Activated CD8-positive, alpha-beta memory T cell treated with anti-CD3 and anti-CD28 coated beads, Interleukin-2, amount 10 ng/mL, durations not matched to agents 7 days and 5 days (primary cell): ENCODE results near the gene FAM221B. TPM values are rescaled to one million over a fixed set of nuclear protein-coding genes. Genes with fewer than 3 reads are reported as not detected.

Experiments
- ATAC-seq: fragments of 150-1000 bp; cut with Tn5 transposase; one replicate; pipeline ENCODE4 v1.10.0; 2021; ENCODE audit warnings: moderate library complexity
- CTCF ChIA-PET: fragments of 350-600 bp; sonication (Branson Sonifier 250); formaldehyde crosslinking; loops from one replicate; lab custom pipeline; 2021; ENCODE audit warnings: antibody characterized with exemption; lab: Charles Lee
- DNase-seq: peaks from one replicate; pipeline ENCODE4 v3.0.0-alpha.2; 2020
- H3K27ac Mint-ChIP-seq: one replicate; pipeline ENCODE4 v1.8.0; 2021; ENCODE audit warnings: mild to moderate bottlenecking, mixed read lengths
- H3K27me3 Mint-ChIP-seq: one replicate; pipeline ENCODE4 v1.8.0; 2021; ENCODE audit warnings: mixed read lengths
- H3K36me3 Mint-ChIP-seq: one replicate; pipeline ENCODE4 v1.8.0; 2021; ENCODE audit warnings: mild to moderate bottlenecking, mixed read lengths
- H3K4me1 Mint-ChIP-seq: one replicate; pipeline ENCODE4 v1.8.0; 2021; ENCODE audit warnings: mixed read lengths
- H3K4me3 Mint-ChIP-seq: one replicate; pipeline ENCODE4 v1.8.0; 2021; ENCODE audit warnings: mild to moderate bottlenecking, moderate library complexity, mixed read lengths
- H3K9me3 Mint-ChIP-seq: one replicate; pipeline ENCODE4 v1.8.0; 2022; ENCODE audit warnings: low read depth, mixed read lengths
- total RNA-seq, 2 experiments: library from RNA; stranded (reverse); gene quantifications; one replicate each; pipeline ENCODE4 v1.2.3, GENCODE V29; 2021

Gene FAM221B
- total RNA-seq, 2 experiments from 2014 or later, result not detected

DNA sequence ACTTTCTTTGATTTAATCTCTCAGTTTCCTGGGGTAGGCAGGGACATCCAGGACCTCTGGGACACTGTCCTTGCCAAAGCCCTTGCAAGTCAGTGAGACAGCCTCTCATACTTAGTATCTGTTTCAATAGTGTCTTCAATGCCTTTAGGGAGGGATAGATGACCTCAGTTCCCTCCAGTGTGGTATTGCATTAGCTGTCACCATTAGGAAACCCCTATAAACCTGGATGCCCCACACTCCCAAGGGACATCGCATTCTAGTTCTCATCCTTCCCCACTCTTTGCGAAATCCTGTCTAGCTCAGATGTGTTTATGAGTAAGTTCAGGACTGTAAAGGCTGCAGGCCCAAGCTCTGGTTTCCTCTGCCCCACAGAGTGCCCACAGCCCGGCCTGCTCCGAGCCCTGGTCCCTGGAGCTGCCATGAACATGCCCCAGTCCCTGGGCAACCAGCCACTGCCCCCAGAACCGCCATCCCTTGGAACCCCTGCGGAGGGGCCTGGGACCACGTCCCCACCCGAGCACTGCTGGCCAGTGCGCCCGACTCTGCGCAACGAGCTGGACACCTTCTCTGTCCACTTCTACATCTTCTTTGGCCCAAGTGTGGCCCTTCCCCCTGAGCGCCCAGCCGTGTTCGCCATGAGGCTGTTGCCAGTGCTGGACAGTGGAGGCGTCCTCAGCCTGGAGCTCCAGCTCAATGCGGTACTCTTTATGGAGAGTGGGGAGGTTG, 13.7 kb upstream of the FAM221B start:
- Mint-ChIP-seq H3K27me3 (no peaks in the 10 kb centered on the region), H3K4me3 (no peak overlapping the region), H3K36me3 (no peaks in the 10 kb centered on the region), H3K9me3 (no peaks in the 10 kb centered on the region), H3K27ac (no peak overlapping the region), H3K4me1 (peaks cover 22% of the 10 kb centered on the region)
- CTCF ChIA-PET, result interaction anchor here (1.3 to 1.5 kb wide), 2 partner anchors 40 to 181 kb away, joined by 4 to 5 read pairs; no protein-coding TSS in a partner anchor
- no peak for ATAC-seq
- DNase-seq, result no peak

DNA sequence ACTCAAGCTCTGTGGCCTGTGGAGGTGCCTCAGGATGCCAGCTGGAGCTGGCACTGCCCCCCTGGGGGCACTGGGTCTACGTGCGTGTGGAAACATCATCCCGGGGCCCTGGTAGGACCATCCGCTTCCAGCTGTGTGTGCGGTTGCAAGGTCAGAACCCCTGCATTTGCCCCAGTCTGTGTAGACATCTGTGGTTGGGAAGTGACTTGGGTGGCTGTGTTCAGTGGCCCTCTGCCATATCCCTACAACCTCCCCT, 13.0 kb upstream of the FAM221B start:
- ATAC-seq, result no peak

DNA sequence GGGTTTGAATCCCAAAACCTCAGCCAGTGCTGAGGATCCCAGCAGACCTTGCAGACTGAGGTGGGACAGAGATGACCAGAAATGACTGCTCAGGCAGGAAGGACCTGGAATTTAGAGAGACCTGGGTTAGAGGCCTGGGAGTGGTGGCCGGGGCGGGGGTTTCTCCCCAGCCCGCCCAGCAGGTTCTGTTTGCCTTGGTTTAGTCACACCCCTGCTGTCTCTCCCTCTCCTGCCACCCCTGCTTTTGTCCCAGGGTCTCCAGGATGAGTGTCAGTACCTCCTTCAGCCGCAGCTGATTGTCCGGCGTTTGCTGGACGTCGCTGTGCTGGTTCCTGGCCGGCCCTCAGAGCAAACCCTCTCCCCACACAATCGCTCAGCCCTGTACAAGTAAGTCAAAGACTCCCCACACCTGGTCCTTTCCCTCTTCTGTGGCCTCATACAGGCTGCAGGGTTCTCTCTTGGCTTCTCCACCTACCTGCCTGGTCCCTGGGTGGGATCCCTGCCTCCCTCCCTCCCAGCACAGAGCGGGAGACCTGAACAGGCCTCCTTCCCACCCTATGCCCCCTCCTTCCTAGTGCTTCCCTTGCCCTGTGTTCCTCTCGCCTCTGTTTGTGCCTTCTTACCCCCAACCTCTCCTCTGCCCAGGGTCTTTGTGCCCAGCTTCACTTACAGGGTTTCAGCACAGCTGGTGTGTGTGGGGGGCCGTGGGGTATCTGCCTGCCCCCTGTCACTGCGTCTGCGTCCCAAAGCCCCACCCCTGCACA, 12.5 kb upstream of the FAM221B start:
- H3K9me3 Mint-ChIP-seq, result no peaks in the 10 kb centered on the region
- CTCF ChIA-PET, result interaction anchor here (1.6 kb wide), 1 partner anchor 10 kb away, joined by 5 read pairs; no protein-coding TSS in a partner anchor
- H3K4me3 Mint-ChIP-seq, result no peak overlapping the region
- DNase-seq (no peak), ATAC-seq (no peak)
- H3K27me3 Mint-ChIP-seq, result no peaks in the 10 kb centered on the region
- peaks cover 21% of the 10 kb centered on the region for H3K4me1 Mint-ChIP-seq
- H3K27ac Mint-ChIP-seq, result no peak overlapping the region
- H3K36me3 Mint-ChIP-seq, result no peaks in the 10 kb centered on the region

More for the DNA sequence above, 13.0 kb upstream of the FAM221B start:
- Mint-ChIP-seq H3K9me3 (no peaks in the 10 kb centered on the region), H3K4me3 (no peak overlapping the region), H3K27ac (no peak overlapping the region), H3K27me3 (no peaks in the 10 kb centered on the region), H3K36me3 (no peaks in the 10 kb centered on the region), H3K4me1 (peaks cover 21% of the 10 kb centered on the region)
- no peak for DNase-seq
- CTCF ChIA-PET, result interaction anchor here (1.5 kb wide), 1 partner anchor 181 kb away, joined by 5 read pairs; no protein-coding TSS in a partner anchor

DNA sequence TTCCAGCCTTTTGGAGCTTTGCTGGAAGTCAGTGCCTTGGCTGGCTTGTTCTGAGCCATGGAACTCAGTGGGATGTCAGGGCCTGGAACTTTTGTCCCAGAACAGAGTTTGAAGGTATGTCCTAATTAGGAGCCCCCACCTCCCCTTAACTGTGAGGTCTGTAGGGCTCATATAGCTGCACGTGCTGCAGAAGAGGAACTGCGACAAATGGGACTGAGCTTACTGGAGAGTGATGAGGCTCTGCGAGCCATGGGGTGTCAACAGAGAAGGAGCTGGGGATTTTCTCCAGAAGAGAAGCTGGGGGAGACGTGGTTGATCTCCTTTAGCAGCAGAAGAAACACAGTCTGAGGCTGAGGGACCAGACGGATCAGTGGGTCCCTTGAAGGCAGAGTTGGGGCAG, 11.4 kb upstream of the FAM221B start:
- Mint-ChIP-seq H3K4me1 (peaks cover 12% of the 10 kb centered on the region), H3K4me3 (no peak overlapping the region)

DNA sequence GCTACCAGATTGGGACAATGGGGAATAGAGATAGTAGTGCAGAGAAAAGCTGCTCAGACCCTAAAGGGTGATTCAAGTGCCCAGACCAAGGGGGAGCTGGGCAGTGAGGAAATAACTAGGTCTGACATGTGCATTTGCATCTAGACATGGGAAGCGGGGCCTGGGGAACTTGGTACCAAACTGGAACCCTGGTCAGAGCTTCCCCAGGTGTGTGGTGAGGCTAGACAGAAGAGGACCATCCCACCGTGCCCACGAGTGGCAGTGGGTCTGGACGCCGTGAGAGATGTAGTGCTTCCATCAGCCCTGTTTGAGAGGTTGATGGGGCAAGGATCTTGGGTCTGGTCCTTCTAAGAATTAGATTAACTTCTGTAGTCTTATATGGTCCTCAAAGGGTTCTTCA, 8.1 kb upstream of the FAM221B start:
- DNase-seq, result no peak
- Mint-ChIP-seq H3K27me3 (no peaks in the 10 kb centered on the region), H3K4me3 (no peak overlapping the region), H3K9me3 (no peaks in the 10 kb centered on the region), H3K4me1 (peaks cover 5% of the 10 kb centered on the region), H3K36me3 (no peaks in the 10 kb centered on the region), H3K27ac (no peak overlapping the region)
- CTCF ChIA-PET, result interaction anchor here (1.1 to 3.1 kb wide), 6 partner anchors 10 to 140 kb away, joined by 3 to 21 read pairs (median 6); partner anchors contain the start of gene SPAG8
- no peak for ATAC-seq

More for the DNA sequence above, 11.4 kb upstream of the FAM221B start:
- Mint-ChIP-seq H3K27me3 (no peaks in the 10 kb centered on the region), H3K36me3 (no peaks in the 10 kb centered on the region), H3K27ac (no peak overlapping the region), H3K9me3 (no peaks in the 10 kb centered on the region)
- CTCF ChIA-PET, result interaction anchor here (1.6 to 2.8 kb wide), 2 partner anchors 9 to 13 kb away, joined by 5 to 9 read pairs; no protein-coding TSS in a partner anchor
- no peak for ATAC-seq
- DNase-seq, result no peak

DNA sequence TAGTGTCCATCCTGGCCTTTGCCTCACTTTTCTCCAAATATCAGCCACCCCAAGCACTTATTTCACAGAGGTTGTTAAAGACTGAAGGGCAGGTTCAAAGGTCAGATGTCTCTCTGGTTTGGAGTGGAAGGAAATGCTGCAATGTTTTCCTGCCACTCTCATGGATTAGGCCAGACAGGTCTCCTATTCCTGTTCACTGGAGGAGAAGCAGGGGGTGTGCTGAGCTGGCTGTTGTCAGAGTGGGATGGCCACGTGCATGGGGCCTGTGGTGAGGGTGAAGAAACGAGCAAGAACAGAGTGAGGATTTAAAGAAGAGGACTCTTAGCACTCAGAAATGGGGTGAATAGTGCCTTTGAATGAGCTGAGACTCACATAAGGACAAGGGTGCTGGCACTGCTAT, 7.2 kb upstream of the FAM221B start:
- CTCF ChIA-PET, result interaction anchor here (0.6 to 3.1 kb wide), 13 partner anchors 9 to 178 kb away, joined by 3 to 21 read pairs (median 5); partner anchors contain the start of genes RMRP and SPAG8
- no peaks in the 10 kb centered on the region for H3K9me3 Mint-ChIP-seq
- H3K4me3 Mint-ChIP-seq, result no peak overlapping the region
- no peak for ATAC-seq
- peaks cover 5% of the 10 kb centered on the region for H3K4me1 Mint-ChIP-seq
- H3K36me3 Mint-ChIP-seq, result no peaks in the 10 kb centered on the region
- no peak overlapping the region for H3K27ac Mint-ChIP-seq
- H3K27me3 Mint-ChIP-seq, result no peaks in the 10 kb centered on the region
- no peak for DNase-seq

DNA sequence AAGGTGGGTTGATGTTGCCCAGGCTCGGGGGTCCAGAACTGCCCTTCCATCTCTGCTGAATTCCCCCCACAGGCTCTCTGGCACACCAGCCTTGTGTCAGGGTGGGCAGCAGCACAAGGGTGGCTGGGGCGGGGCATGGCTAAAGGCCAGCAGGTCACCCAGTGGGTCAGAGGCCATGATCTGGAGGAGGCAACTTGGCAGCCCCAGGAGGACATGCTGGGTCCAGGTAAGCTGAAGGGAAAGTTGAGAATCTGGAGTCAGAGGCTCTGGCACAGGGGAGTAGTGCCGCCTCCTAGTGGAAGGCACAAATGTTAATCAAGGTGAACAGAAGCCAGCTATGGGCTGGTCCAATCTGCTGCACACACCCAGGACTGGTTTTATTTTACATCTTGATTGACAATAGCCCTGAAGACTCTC, 6.7 kb upstream of the FAM221B start:
- peak; percentile 50 for ATAC-seq
- Mint-ChIP-seq H3K4me3 (no peak overlapping the region), H3K27me3 (no peaks in the 10 kb centered on the region), H3K9me3 (no peaks in the 10 kb centered on the region), H3K27ac (no peak overlapping the region), H3K36me3 (no peaks in the 10 kb centered on the region), H3K4me1 (peaks cover 5% of the 10 kb centered on the region)
- CTCF ChIA-PET, result interaction anchor here (0.6 to 3.1 kb wide), 13 partner anchors 9 to 178 kb away, joined by 3 to 21 read pairs (median 5); partner anchors contain the start of genes RMRP and SPAG8
- DNase-seq, result no peak

DNA sequence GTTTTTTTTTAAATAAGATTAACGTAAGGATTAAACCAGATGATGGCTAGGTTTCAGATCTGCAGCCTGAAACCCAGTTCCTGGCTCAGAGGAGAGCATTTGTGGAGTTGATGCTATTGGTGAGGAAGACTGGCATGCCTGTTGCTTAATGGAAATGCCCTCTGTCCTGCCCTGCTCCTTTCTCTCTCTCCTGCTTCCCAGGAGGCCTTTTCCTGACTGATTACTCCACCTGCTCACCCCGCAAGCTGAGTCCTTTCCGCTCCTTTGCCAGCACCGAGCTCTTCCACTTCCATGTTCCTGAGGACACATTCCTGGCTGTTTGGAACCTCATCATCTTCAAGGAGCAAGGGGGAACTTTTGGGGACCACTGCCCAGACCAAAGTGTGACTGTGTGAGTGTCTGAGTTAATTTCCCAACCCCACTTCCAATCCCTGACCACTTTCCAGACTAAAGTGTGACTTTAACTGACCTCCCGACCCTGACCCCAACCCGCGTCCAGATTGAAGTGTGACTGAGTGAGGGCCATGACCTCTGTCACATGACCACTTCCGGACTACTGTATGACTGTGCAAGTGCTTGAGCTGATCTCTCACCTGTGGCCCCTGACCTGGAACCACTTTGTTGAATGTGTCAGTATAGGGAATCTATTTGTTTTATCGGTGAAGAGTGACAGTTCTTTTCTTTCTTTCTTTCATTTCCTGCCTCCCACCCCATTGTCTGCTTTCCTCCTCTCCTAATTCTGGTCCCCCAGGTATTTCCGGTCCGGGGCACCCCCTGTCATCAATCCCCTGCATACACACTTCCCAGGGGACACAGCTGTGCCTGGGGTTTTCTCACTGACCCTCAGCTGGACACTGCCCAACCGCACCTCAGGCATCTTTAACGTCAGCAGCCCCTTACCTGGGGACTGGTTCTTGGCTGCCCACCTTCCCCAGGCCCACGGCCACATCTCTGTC, 6.0 kb upstream of the FAM221B start:
- Mint-ChIP-seq H3K27me3 (no peaks in the 10 kb centered on the region), H3K27ac (no peak overlapping the region), H3K36me3 (no peaks in the 10 kb centered on the region), H3K9me3 (no peaks in the 10 kb centered on the region), H3K4me3 (no peak overlapping the region), H3K4me1 (peaks cover 9% of the 10 kb centered on the region)
- no peak for ATAC-seq
- DNase-seq, result no peak
- CTCF ChIA-PET, result interaction anchor here (0.8 to 3.1 kb wide), 9 partner anchors 8 to 107 kb away, joined by 3 to 21 read pairs (median 7); partner anchors contain the start of gene SPAG8

DNA sequence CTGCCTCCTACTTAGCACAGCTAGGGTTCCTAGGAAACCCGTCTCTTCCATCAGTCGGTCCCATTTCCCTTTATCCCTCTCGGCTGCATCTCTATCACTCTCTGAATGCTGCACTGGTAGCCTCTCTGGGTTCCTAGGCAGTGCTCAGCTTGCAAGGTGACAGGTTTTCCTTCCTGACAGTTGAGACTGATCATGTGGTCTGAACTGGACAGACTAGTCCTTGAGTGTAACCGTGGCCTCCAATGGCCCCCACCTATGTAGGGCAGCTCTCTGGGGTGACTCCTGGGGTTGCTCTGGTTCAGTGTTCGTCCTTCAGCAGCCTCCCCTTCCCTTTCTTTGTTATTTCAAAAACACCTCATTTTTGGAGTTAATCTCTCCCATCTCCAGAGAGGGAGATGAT, 4.3 kb upstream of the FAM221B start:
- no peaks in the 10 kb centered on the region for H3K36me3 Mint-ChIP-seq
- no peak overlapping the region for H3K27ac Mint-ChIP-seq
- DNase-seq, result no peak
- peaks cover 17% of the 10 kb centered on the region for H3K4me1 Mint-ChIP-seq
- ATAC-seq, result no peak
- no peak overlapping the region for H3K4me3 Mint-ChIP-seq
- no peaks in the 10 kb centered on the region for H3K9me3 Mint-ChIP-seq
- no peaks in the 10 kb centered on the region for H3K27me3 Mint-ChIP-seq
- CTCF ChIA-PET, result interaction anchor here (1.2 to 2.0 kb wide), 3 partner anchors 19 to 49 kb away, joined by 3 to 7 read pairs (median 5); no protein-coding TSS in a partner anchor

DNA sequence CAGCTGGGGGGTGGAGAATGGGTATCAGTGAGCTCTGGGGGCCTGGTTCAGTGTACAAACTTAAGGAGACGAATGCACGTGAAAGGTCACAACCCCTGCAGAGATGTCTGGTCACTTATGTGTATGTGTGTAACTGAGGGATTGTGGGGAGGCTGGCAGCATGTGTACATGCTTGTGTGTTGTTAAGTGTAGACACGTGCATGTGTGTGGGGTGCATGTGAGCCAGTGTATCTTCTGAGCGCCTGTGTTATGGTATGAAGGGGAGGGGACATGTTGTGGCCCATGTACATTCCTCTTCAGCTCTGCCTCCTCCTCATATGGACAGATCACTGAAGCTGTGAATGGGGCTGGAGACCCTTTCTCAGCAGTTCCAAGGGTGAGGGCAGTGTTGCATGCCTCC, 2.5 kb upstream of the FAM221B start:
- Mint-ChIP-seq H3K4me1 (peaks cover 22% of the 10 kb centered on the region), H3K36me3 (no peaks in the 10 kb centered on the region), H3K27ac (no peak overlapping the region), H3K4me3 (no peak overlapping the region), H3K9me3 (no peaks in the 10 kb centered on the region), H3K27me3 (peaks cover 4% of the 10 kb centered on the region)
- CTCF ChIA-PET, result interaction anchor here (1.2 kb wide), 1 partner anchor 9 kb away, joined by 5 read pairs; no protein-coding TSS in a partner anchor
- no peak for DNase-seq
- ATAC-seq, result no peak

DNA sequence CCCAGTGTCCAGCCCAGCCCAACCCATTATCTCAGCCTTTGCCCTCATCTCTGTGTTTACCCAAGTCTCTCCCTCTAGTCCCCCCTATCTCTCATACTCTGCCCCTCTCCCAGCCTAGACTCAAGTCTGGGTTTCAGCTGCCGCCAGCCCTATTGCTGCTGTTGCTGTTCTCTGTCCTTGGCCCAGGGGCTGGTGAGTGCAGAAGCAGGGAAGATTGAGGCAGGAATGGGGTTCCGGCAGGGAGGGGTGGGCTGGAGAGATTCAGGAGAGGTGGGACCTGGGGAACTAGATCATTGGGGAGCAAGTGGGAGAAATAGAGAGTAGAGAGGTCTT, 1.2 kb upstream of the FAM221B start:
- ATAC-seq, result no peak
- no peak for DNase-seq
- H3K4me1 Mint-ChIP-seq, result peaks cover 24% of the 10 kb centered on the region
- H3K27ac Mint-ChIP-seq, result peak overlapping the region; percentile 69
- CTCF ChIA-PET, result interaction anchor here (1.4 to 5.9 kb wide), 4 partner anchors 38 to 53 kb away, joined by 3 to 74 read pairs (median 4); partner anchors contain the start of gene NPR2
- no peaks in the 10 kb centered on the region for H3K36me3 Mint-ChIP-seq
- H3K27me3 Mint-ChIP-seq, result peaks cover 4% of the 10 kb centered on the region
- H3K9me3 Mint-ChIP-seq, result no peaks in the 10 kb centered on the region
- H3K4me3 Mint-ChIP-seq, result peak overlapping the region; percentile 65

DNA sequence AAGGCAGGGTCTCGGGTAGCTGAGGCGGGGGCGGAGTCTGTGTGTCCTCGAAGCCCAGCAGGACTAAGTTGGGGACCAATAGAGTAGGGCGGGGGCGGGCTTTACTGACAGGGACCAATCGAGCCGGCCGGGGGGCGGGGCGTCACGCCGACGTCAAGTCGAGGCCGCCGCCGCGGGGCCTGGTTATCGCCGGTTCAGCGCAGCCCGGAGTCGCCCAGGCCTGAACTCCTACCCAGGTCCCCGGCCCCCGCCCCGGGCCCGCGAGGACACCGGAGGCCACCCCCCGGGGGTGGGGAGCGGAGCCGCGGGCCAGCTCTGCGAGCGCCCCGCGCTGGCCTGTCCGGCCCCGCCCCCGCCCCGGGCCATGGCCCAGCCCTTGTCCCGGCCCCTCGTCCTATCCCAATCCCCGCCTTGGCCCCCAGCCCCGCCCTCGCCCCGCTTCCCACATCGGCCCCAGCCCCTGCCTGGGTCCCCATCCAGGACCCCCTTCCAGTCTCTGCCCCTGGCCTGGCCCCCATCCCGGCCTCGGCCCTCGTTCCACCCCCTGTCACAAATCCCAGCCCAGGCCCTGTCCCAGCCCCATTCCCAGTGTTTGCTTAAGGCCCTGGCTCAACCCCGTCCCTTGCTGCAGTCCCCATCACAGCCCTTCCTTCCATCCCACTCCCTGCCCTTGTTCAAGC, 692 bp upstream of the FAM221B start, which contains the start of gene TMEM8B:
TMEM8B (plus strand) TSS at position 145 of the 680 bp plus-strand sequence; CDS start at position 365, 220 bp downstream.
- Mint-ChIP-seq H3K27me3 (peaks cover 4% of the 10 kb centered on the region), H3K4me3 (peak within 1 kb of the TSS; percentile 87), H3K4me1 (peaks cover 19% of the 10 kb centered on the region), H3K36me3 (no peaks in the 10 kb centered on the region), H3K27ac (peak within 1 kb of the TSS; percentile 85), H3K9me3 (no peaks in the 10 kb centered on the region)
- DNase-seq (peak; percentile 96), ATAC-seq (peak; percentile 95)
- CTCF ChIA-PET, result interaction anchor here (0.7 to 5.9 kb wide), 6 partner anchors 23 to 1279 kb away, joined by 3 to 74 read pairs (median 4); partner anchors contain the start of gene NPR2
